Caco-2 (cell line): Measurements from ENCODE around the gene SAC3D1. TPM values are rescaled to one million over a fixed set of nuclear protein-coding genes. Genes with fewer than 3 reads are reported as not detected.
A peak's percentile ranks its signal among the peaks of the same experiment; 100 is the strongest.

Experiments
- Bru-seq: library from RNA; stranded (reverse); fragments of 400-500 nt; gene quantifications from one replicate; lab custom pipeline; 2021; lab: Mats Ljungman, UMichigan
- BruChase-seq, 2 experiments: library from RNA; stranded (reverse); fragments of 400-500 nt; gene quantifications; one replicate each; lab custom pipeline; 2021; lab: Mats Ljungman, UMichigan
- BruUV-seq: library from RNA; stranded (reverse); fragments of 400-500 nt; replicated peaks from 2 replicates; lab custom pipeline; 2021; lab: Mats Ljungman, UMichigan
- CTCF ChIA-PET: fragments of 300-600 bp; sonication (Branson Sonifier 250); formaldehyde crosslinking; loops from one replicate; lab custom pipeline; 2022; ENCODE audit warnings: antibody characterized with exemption; lab: Charles Lee
- POLR2A ChIA-PET: fragments of 300-600 bp; sonication (Branson Sonifier 250); formaldehyde crosslinking; loops from one replicate; lab custom pipeline; 2022; ENCODE audit warnings: antibody characterized with exemption; lab: Charles Lee
- DNase-seq, 2 experiments: peaks; one replicate each; pipeline versions ENCODE4 v3.0.0 to v3.0.0-alpha.2; 2020 to 2022
- H3K27me3 ChIP-seq: replicated peaks from 2 replicates; pipeline ENCODE4 v1.6.0; 2011; ENCODE audit warnings: low read length; ENCODE audit not compliant: control insufficient read depth, insufficient read depth
- H3K36me3 ChIP-seq: 2 replicates; pipeline ENCODE4 v1.5.1; 2011; ENCODE audit warnings: low read length; ENCODE audit not compliant: control insufficient read depth, insufficient read depth
- H3K4me1 ChIP-seq: fragments of 250-450 bp; sonication (Bioruptor Pico); 2 replicates; pipeline ENCODE4 v1.5.1; 2020; ENCODE audit warnings: mild to moderate bottlenecking
- H3K4me3 ChIP-seq: 2 replicates; pipeline ENCODE4 v1.5.1; 2011; ENCODE audit warnings: low read depth, mild to moderate bottlenecking, control low read depth, low read length
- H3K9me3 ChIP-seq: fragments of 250-450 bp; sonication (Bioruptor Pico); 2 replicates; pipeline ENCODE4 v1.5.1; 2020; ENCODE audit warnings: mild to moderate bottlenecking, moderate library complexity
- H3K27ac Mint-ChIP-seq: one replicate; pipeline ENCODE4 v1.8.0; 2022; ENCODE audit warnings: mixed read lengths; ENCODE audit not compliant: unreplicated experiment
- H3K27me3 Mint-ChIP-seq: one replicate; pipeline ENCODE4 v1.8.0; 2022; ENCODE audit warnings: mixed read lengths; ENCODE audit not compliant: insufficient read depth, unreplicated experiment
- H3K36me3 Mint-ChIP-seq: one replicate; pipeline ENCODE4 v1.8.0; 2022; ENCODE audit warnings: mild to moderate bottlenecking, mixed read lengths; ENCODE audit not compliant: insufficient read depth, unreplicated experiment
- H3K4me1 Mint-ChIP-seq: one replicate; pipeline ENCODE4 v1.8.0; 2022; ENCODE audit warnings: low read depth, mixed read lengths; ENCODE audit not compliant: unreplicated experiment
- H3K4me3 Mint-ChIP-seq: one replicate; pipeline ENCODE4 v1.8.0; 2022; ENCODE audit warnings: mild to moderate bottlenecking, moderate library complexity, mixed read lengths; ENCODE audit not compliant: unreplicated experiment
- H3K9me3 Mint-ChIP-seq: one replicate; pipeline ENCODE4 v1.8.0; 2022; ENCODE audit warnings: mixed read lengths; ENCODE audit not compliant: unreplicated experiment
- CTCF ChIP-seq, 2 experiments: fragments of 200-600 bp in 1 of 2; IDR thresholded peaks; 1 replicate in 1 of 2; 2 replicates in 1 of 2; pipeline versions ENCODE4 v1.5.1 to v1.8.0; 2011 to 2022; ENCODE audit warnings: antibody characterized with exemption in 1 of 2, control low read depth in 1 of 2, inconsistent platforms in 1 of 2, low read depth in 1 of 2, low read length in 1 of 2, mild to moderate bottlenecking in 1 of 2, moderate library complexity in 1 of 2; ENCODE audit not compliant: insufficient read depth in 1 of 2, severe bottlenecking in 1 of 2, unreplicated experiment in 1 of 2
- intact Hi-C: fragments of 100-400 bp; cut with micrococcal nuclease; formaldehyde crosslinking; loops from one replicate; pipeline ENCODE4 v1.10.0; 2022; ENCODE audit not compliant: unreplicated experiment
- long read RNA-seq: library from polyadenylated mRNA; stranded (forward); transcript quantifications from one replicate; pipeline ENCODE4 v2.0.0, GENCODE V29; 2022
- total RNA-seq: library from RNA; stranded (reverse); gene quantifications from 2 replicates; pipeline ENCODE4 v1.2.3, GENCODE V29; 2022

The SAC3D1 gene
- total RNA-seq = 21.2 and 21.6 TPM in 2 replicates
- percentile 60 among the genes with signal in this experiment for Bru-seq, nascent RNA
- BruChase-seq, experiment 1, labeled RNA remaining after a 2-hour chase = percentile 62 among the genes with signal in this experiment
- BruChase-seq, experiment 2, labeled RNA remaining after a 6-hour chase = percentile 57 among the genes with signal in this experiment
- long read RNA-seq, transcript SAC3D1-203 (3 exons, 1,366 nt) = minor isoform, 16 of 65 reads
- long read RNA-seq, transcript SAC3D1-201 (2 exons, 1,566 nt) = major isoform, 45 of 65 reads
- long read RNA-seq, partial matches to known transcripts = 0 of 65 reads
- long read RNA-seq, other reads (novel, unspliced or antisense) = 2 of 65 reads

- peak within 1 kb of the TSS; percentile 83 for H3K27ac Mint-ChIP-seq
- peak within 1 kb of the TSS; percentile 89 for H3K4me3 Mint-ChIP-seq
- Histone ChIP-seq H3K4me3 (peak within 1 kb of the TSS; percentile 89), H3K36me3 (peaks cover 7% of the 10 kb centered on the region), H3K9me3 (no peaks in the 10 kb centered on the region), H3K4me1 (peaks cover 11% of the 10 kb centered on the region; the same call in 1 of the 2 replicates), H3K27me3 (no peaks in the 10 kb centered on the region)
- peak; percentile 97 to 98 for DNase-seq
- no peak for TF ChIP-seq CTCF (IDR thresholded peaks at IDR 0.05; ENCODE audit: insufficient read depth in 1 of 2, low read depth in 1 of 2, low read length in 1 of 2, severe bottlenecking in 1 of 2, unreplicated experiment in 1 of 2)
- BruUV-seq = no TSS peak
- H3K36me3 Mint-ChIP-seq = peaks cover 24% of the 10 kb centered on the region
- no peaks in the 10 kb centered on the region for H3K27me3 Mint-ChIP-seq
- H3K4me1 Mint-ChIP-seq = no peaks in the 10 kb centered on the region
- ChIA-PET CTCF (interaction anchor here (0.6 to 1.8 kb wide), 12 partner anchors 13 to 375 kb away, joined by 3 to 9 read pairs (median 4); partner anchors contain the start of genes ARL2, CAPN1, CDC42BPG and SNX15), POLR2A (interaction anchor here (0.5 to 1.4 kb wide), 3 partner anchors 22 to 735 kb away, joined by 3 to 4 read pairs (median 4); partner anchors contain the start of genes ESRRA, PRDX5 and TRMT112)
- no peaks in the 10 kb centered on the region for H3K9me3 Mint-ChIP-seq
- intact Hi-C loops = loop anchor here (1.0 to 5.0 kb wide), 3 partner anchors 14 to 36 kb away; partner anchors contain the start of gene SNX15
Measured at GRCh38 chr11:65040847-65041622, at the start of gene SAC3D1. TSS of gene SAC3D1 (plus strand) at chr11:65041210. CDS start at chr11:65041293, 83 bp downstream.

DNA sequence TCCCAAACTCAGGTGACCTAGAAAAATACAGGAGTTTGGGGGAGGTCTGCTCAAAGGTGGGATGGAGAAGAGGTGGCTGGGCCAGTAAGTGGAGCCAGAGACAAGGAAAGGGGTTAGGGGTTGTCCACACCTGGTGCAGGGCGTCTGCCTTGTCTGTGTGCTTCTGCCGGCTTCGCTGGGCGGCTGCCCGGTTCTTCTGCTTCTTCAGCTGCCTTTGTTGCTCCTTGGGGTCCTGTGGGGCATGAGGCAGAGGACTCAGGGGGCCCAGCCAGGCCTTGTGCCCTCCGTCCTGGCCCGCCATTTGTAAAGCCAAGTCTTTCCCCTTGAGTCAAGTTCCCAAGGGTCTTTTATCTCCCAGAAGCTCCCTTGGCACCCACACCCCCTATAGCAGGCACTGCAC is 46.7 kb upstream of the SAC3D1 start:
- H3K9me3 Mint-ChIP-seq = no peaks in the 10 kb centered on the region
- no peak overlapping the region for H3K27ac Mint-ChIP-seq
- Histone ChIP-seq H3K4me3 (no peak overlapping the region), H3K27me3 (no peaks in the 10 kb centered on the region), H3K4me1 (peaks cover 33% of the 10 kb centered on the region), H3K36me3 (no peaks in the 10 kb centered on the region), H3K9me3 (no peaks in the 10 kb centered on the region)
- no peak overlapping the region for H3K4me3 Mint-ChIP-seq
- no peak for TF ChIP-seq CTCF (IDR thresholded peaks at IDR 0.05; ENCODE audit: insufficient read depth in 1 of 2, low read depth in 1 of 2, low read length in 1 of 2, severe bottlenecking in 1 of 2, unreplicated experiment in 1 of 2)
- POLR2A ChIA-PET = no interaction called here
- intact Hi-C loops = no loop called here
- DNase-seq = no peak
- no TSS peak for BruUV-seq
- no peaks in the 10 kb centered on the region for H3K36me3 Mint-ChIP-seq
- H3K27me3 Mint-ChIP-seq = no peaks in the 10 kb centered on the region
- peaks cover 26% of the 10 kb centered on the region for H3K4me1 Mint-ChIP-seq
- CTCF ChIA-PET = no interaction called here

DNA sequence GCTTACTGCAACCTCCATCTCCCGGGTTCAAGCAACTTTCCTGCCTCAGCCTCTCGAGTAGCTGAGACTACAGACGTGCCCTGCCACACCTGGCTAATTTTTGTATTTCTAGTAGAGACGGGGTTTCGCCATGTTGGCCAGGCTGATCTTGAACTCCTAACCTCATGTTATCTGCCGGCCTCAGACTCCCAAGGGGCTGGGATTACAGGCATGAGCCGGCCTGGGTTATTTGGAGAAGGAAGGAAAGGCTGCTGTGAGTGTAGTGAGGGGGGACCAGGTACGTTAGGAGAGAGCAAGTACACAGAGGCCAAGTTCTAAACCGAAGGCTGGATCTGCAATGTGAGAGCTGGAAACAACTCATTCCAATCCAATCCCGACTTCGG is 44.7 kb upstream of the SAC3D1 start:
- no peak for TF ChIP-seq CTCF (IDR thresholded peaks at IDR 0.05; ENCODE audit: insufficient read depth in 1 of 2, low read depth in 1 of 2, low read length in 1 of 2, severe bottlenecking in 1 of 2, unreplicated experiment in 1 of 2)
- ChIA-PET CTCF (interaction anchor here (0.9 to 1.6 kb wide), 10 partner anchors 8 to 208 kb away, joined by 3 to 9 read pairs (median 4); partner anchors contain the start of genes PPP2R5B and ZNHIT2), POLR2A (interaction anchor here (1.2 kb wide), 1 partner anchor 17 kb away, joined by 3 read pairs; no protein-coding TSS in a partner anchor)
- Mint-ChIP-seq H3K4me1 (peaks cover 26% of the 10 kb centered on the region), H3K27ac (peak overlapping the region; percentile 63), H3K36me3 (no peaks in the 10 kb centered on the region), H3K27me3 (no peaks in the 10 kb centered on the region), H3K9me3 (no peaks in the 10 kb centered on the region), H3K4me3 (peak overlapping the region; percentile 56)
- H3K9me3 ChIP-seq = no peaks in the 10 kb centered on the region
- H3K27me3 ChIP-seq = no peaks in the 10 kb centered on the region
- H3K4me1 ChIP-seq = peaks cover 37% of the 10 kb centered on the region
- BruUV-seq = TSS peak; percentile 61
- DNase-seq = no peak
- H3K36me3 ChIP-seq = no peaks in the 10 kb centered on the region
- H3K4me3 ChIP-seq = no peak overlapping the region
- intact Hi-C loops = loop anchor here (2.0 to 5.0 kb wide), 2 partner anchors 80 to 149 kb away; partner anchors contain the start of gene ATG2A
